Thyroid gland (tissue), 4 donors: ENCODE measurements around the gene OLFML2B. TPM values are rescaled to one million over a fixed set of nuclear protein-coding genes. Genes with fewer than 3 reads are reported as not detected.

ENCODE experiments used
- DNase-seq, 2 donors: peaks; one replicate each; pipeline ENCODE4 v3.0.0-alpha.2; 2019
- H3K27ac ChIP-seq, 3 donors: fragments of 200-600 bp; sonication (generic); 1 replicate in 2 of 3; 2 replicates in 1 of 3; pipeline ENCODE4 v1.5.1; 2016 to 2019; ENCODE audit warnings: mild to moderate bottlenecking in 1 of 3, moderate library complexity in 1 of 3
- H3K27me3 ChIP-seq: fragments of 200-600 bp; sonication (generic); one replicate; pipeline ENCODE4 v1.5.1; 2019
- H3K36me3 ChIP-seq, 2 donors: fragments of 200-600 bp; sonication (generic); one replicate each; pipeline ENCODE4 v1.5.1; 2016 to 2019
- H3K4me1 ChIP-seq, 2 donors: fragments of 200-600 bp; sonication (generic); one replicate each; pipeline ENCODE4 v1.5.1; 2017 to 2019
- H3K4me3 ChIP-seq, 3 donors: fragments of 200-600 bp; sonication (generic); replicated peaks in 1 of 3; 1 replicate in 2 of 3; 2 replicates in 1 of 3; pipeline ENCODE4 v1.5.1; 2016; ENCODE audit warnings: mild to moderate bottlenecking in 1 of 3
- H3K9me3 ChIP-seq: fragments of 200-600 bp; sonication (generic); one replicate; pipeline ENCODE4 v1.5.1; 2017
- CTCF ChIP-seq, 6 experiments: fragments of 200-600 bp in 3 of 6; fragments of 450-650 bp in 3 of 6; sonication (generic) in 3 of 6; IDR thresholded peaks; one replicate each; pipeline ENCODE4 v1.5.1; 2016 to 2019; ENCODE audit warnings: antibody characterized with exemption in 6 of 6, mild to moderate bottlenecking in 2 of 6, inconsistent platforms in 1 of 6, moderate library complexity in 1 of 6
- POLR2A ChIP-seq, 2 donors: fragments of 450-650 bp; IDR thresholded peaks; one replicate each; pipeline ENCODE4 v1.6.1; 2017; ENCODE audit warnings: antibody characterized with exemption in 2 of 2, mild to moderate bottlenecking in 2 of 2, moderate library complexity in 1 of 2
- WGBS, 2 donors: methylation state at CpG; one replicate each; pipeline ENCODE4 v1.1.5; 2017; 5-methylcytosine and 5-hydroxymethylcytosine counted together
- intact Hi-C: fragments of 100-400 bp; cut with DNase I; formaldehyde crosslinking; loops from one replicate; pipeline ENCODE4 v1.15.1; 2023
- total RNA-seq, 4 donors: library from RNA; depleted of rRNA; stranded (reverse); fragments of >200 nt; gene quantifications; one replicate each; pipeline ENCODE4 v1.2.3, GENCODE V29; 2016

Gene OLFML2B
- total RNA-seq, 4 donors from 2014 or later: 8.0 to 18.4 (median 12.9) TPM

- Histone ChIP-seq H3K27ac (no peak overlapping the region), H3K9me3 (no peaks in the 10 kb centered on the region), H3K36me3 (no peaks in the 10 kb centered on the region), H3K27me3 (no peaks in the 10 kb centered on the region), H3K4me1 (no peaks in the 10 kb centered on the region), H3K4me3 (no peak overlapping the region)
- DNase-seq: no peak
- 75 to 77% methylated on average over 1 of the region's 1 CpG for WGBS, 2 donors
- no peak for TF ChIP-seq CTCF (IDR thresholded peaks at IDR 0.05)
- TF ChIP-seq POLR2A (IDR thresholded peaks at IDR 0.05): no peak
- intact Hi-C loops: no loop called here
Measured at GRCh38 chr1:162046921-162047320, 23.3 kb upstream of the OLFML2B start.

GRCh38 chr1:162042361-162042760, 18.7 kb upstream of the OLFML2B start:
- intact Hi-C loops: no loop called here
- 88 to 93% methylated on average over 1 of the region's 1 CpG for WGBS, 2 donors
- Histone ChIP-seq H3K27ac (no peak overlapping the region), H3K4me1 (no peaks in the 10 kb centered on the region), H3K36me3 (no peaks in the 10 kb centered on the region), H3K4me3 (no peak overlapping the region), H3K27me3 (no peaks in the 10 kb centered on the region), H3K9me3 (no peaks in the 10 kb centered on the region)
- TF ChIP-seq POLR2A (IDR thresholded peaks at IDR 0.05) (no peak), CTCF (IDR thresholded peaks at IDR 0.05) (no peak)
- no peak for DNase-seq

GRCh38 chr1:162040657-162041056, 17.0 kb upstream of the OLFML2B start:
- Histone ChIP-seq H3K4me1 (no peaks in the 10 kb centered on the region), H3K9me3 (no peaks in the 10 kb centered on the region), H3K4me3 (no peak overlapping the region), H3K36me3 (no peaks in the 10 kb centered on the region), H3K27ac (no peak overlapping the region), H3K27me3 (no peaks in the 10 kb centered on the region)
- DNase-seq: no peak
- TF ChIP-seq CTCF (IDR thresholded peaks at IDR 0.05) (peak in 1 of 6 experiments; percentile 6), POLR2A (IDR thresholded peaks at IDR 0.05) (no peak)
- intact Hi-C loops: no loop called here

- no peaks in the 10 kb centered on the region for H3K4me1 ChIP-seq
- no peaks in the 10 kb centered on the region for H3K9me3 ChIP-seq
- TF ChIP-seq CTCF (IDR thresholded peaks at IDR 0.05) (no peak), POLR2A (IDR thresholded peaks at IDR 0.05) (no peak)
- DNase-seq: no peak
- no peak overlapping the region for H3K27ac ChIP-seq
- H3K36me3 ChIP-seq: no peaks in the 10 kb centered on the region
- intact Hi-C loops: no loop called here
- H3K27me3 ChIP-seq: no peaks in the 10 kb centered on the region
- no peak overlapping the region for H3K4me3 ChIP-seq
- 74 to 76% methylated on average over 4 of the region's 4 CpGs for WGBS, 2 donors
Measured at GRCh38 chr1:162040001-162040400, 16.3 kb upstream of the OLFML2B start.

- TF ChIP-seq CTCF (IDR thresholded peaks at IDR 0.05) (no peak), POLR2A (IDR thresholded peaks at IDR 0.05) (no peak)
- no peaks in the 10 kb centered on the region for H3K27me3 ChIP-seq
- H3K27ac ChIP-seq: no peak overlapping the region
- H3K36me3 ChIP-seq: no peaks in the 10 kb centered on the region
- WGBS, 2 donors: 89 to 93% methylated on average over 1 of the region's 1 CpG
- H3K4me3 ChIP-seq: no peak overlapping the region
- no peaks in the 10 kb centered on the region for H3K9me3 ChIP-seq
- H3K4me1 ChIP-seq: peaks cover 0 to under 1% of the 10 kb centered on the region in 2 donors
- intact Hi-C loops: no loop called here
- DNase-seq: no peak
Measured at GRCh38 chr1:162038624-162039023, 15.0 kb upstream of the OLFML2B start.
